ENCODE data around the gene CCDC157. TPM values are rescaled to one million over a fixed set of nuclear protein-coding genes. Genes with fewer than 3 reads are reported as not detected.

The CCDC157 gene
- polyA plus RNA-seq, 1 of the 3 experiments (the other 2 are of a cell fraction), result 5.8 TPM

DNA sequence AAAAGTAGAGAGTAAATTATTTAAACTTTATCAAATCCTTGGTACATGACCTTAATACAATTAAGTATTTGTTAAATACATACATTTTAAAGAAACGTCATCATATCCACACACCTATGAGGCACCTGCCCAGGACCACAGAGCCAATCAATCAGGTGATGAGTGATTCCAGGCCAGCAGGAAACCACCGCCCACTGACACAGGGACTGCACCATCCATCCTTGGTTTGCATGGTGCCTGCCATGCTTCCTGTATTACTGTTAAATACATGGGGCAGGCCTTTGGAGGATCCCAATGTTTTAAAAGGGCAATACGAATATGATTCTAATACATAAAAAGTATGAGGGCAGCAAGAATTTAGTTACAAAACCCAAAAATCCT lies 23.1 kb upstream of the CCDC157 start:
- peaks cover 17% of the 10 kb centered on the region for H3F3A ChIP-seq (replicated peaks; ENCODE audit: insufficient read depth)
- no peaks in the 10 kb centered on the region for H3K27me3 ChIP-seq (ENCODE audit: insufficient read depth)
- no peak overlapping the region for H3K27ac ChIP-seq (ENCODE audit: low read depth in 2 of 2, low read length in 1 of 2)
- no peak overlapping the region for H2AFZ ChIP-seq (ENCODE audit: low read depth)
- H3K4me3 ChIP-seq (ENCODE audit: low read depth in 2 of 2, low read length in 1 of 2), result no peak overlapping the region
- no peak for DNase-seq
- POLR2A ChIA-PET, result no interaction called here
- no peaks in the 10 kb centered on the region for H3K79me2 ChIP-seq (ENCODE audit: insufficient read depth)
- 100% methylated on average over 3 of the region's 3 CpGs for WGBS (ENCODE audit: low lambda C conversion rate)
- H3K4me2 ChIP-seq, result no peak overlapping the region
- TF ChIP-seq, protein P1, sequence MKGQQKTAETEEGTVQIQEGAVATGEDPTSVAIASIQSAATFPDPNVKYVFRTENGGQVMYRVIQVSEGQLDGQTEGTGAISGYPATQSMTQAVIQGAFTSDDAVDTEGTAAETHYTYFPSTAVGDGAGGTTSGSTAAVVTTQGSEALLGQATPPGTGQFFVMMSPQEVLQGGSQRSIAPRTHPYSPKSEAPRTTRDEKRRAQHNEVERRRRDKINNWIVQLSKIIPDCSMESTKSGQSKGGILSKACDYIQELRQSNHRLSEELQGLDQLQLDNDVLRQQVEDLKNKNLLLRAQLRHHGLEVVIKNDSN (IDR thresholded peaks at IDR 0.05; ENCODE audit: borderline replicate concordance, low read depth), result no peak
- TF ChIP-seq FOSL2 (IDR thresholded peaks at IDR 0.05; ENCODE audit: borderline replicate concordance, low read depth) (no peak), GABPA (IDR thresholded peaks at IDR 0.05; ENCODE audit: low read depth) (no peak)
- TF ChIP-seq, protein P2, sequence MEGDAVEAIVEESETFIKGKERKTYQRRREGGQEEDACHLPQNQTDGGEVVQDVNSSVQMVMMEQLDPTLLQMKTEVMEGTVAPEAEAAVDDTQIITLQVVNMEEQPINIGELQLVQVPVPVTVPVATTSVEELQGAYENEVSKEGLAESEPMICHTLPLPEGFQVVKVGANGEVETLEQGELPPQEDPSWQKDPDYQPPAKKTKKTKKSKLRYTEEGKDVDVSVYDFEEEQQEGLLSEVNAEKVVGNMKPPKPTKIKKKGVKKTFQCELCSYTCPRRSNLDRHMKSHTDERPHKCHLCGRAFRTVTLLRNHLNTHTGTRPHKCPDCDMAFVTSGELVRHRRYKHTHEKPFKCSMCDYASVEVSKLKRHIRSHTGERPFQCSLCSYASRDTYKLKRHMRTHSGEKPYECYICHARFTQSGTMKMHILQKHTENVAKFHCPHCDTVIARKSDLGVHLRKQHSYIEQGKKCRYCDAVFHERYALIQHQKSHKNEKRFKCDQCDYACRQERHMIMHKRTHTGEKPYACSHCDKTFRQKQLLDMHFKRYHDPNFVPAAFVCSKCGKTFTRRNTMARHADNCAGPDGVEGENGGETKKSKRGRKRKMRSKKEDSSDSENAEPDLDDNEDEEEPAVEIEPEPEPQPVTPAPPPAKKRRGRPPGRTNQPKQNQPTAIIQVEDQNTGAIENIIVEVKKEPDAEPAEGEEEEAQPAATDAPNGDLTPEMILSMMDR (IDR thresholded peaks at IDR 0.05), result no peak
- H4K20me1 ChIP-seq (ENCODE audit: insufficient read depth), result no peaks in the 10 kb centered on the region
- H3K9ac ChIP-seq, result no peak overlapping the region
- H3K9me3 ChIP-seq, result no peaks in the 10 kb centered on the region
- H3K9me2 ChIP-seq, result no peaks in the 10 kb centered on the region
- H3K4me1 ChIP-seq (ENCODE audit: control insufficient read depth in 1 of 2, insufficient read depth in 2 of 2, low read depth in 1 of 2, low read length in 1 of 2), result no peaks in the 10 kb centered on the region
- H3K36me3 ChIP-seq (replicated peaks in 1 of 2; ENCODE audit: control insufficient read depth in 1 of 2, insufficient read depth in 2 of 2, low read length in 1 of 2), result peaks cover 46 to 70% of the 10 kb centered on the region in 2 experiments
- CTCF ChIA-PET, result no interaction called here

DNA sequence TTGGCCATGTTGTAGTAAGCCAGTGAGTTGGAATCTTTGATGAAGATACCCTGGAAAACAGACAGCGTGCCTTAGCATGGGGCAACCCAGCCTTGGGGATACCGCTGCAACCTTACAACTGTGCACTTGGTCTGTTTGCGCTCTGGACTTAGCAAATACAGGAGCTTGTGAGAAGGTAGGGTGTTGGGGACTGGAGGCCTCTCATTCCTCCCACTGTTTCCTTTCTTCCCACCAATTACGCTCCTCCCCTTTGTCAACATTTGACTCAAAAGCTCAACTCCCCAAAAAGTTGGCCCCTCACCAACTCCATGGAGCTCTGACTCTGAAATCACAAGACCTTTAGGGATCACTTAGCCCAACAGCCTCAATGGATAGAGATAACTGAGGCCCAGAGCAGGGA lies 22.2 kb upstream of the CCDC157 start:
- Histone ChIP-seq H4K20me1 (ENCODE audit: insufficient read depth) (no peaks in the 10 kb centered on the region), H3K9me2 (no peaks in the 10 kb centered on the region), H3K9me3 (no peaks in the 10 kb centered on the region), H3K27ac (ENCODE audit: low read depth in 2 of 2, low read length in 1 of 2) (no peak overlapping the region), H3K4me3 (ENCODE audit: low read depth in 2 of 2, low read length in 1 of 2) (no peak overlapping the region), H3F3A (replicated peaks; ENCODE audit: insufficient read depth) (peaks cover 9% of the 10 kb centered on the region), H3K9ac (no peak overlapping the region), H2AFZ (ENCODE audit: low read depth) (no peak overlapping the region), H3K27me3 (ENCODE audit: insufficient read depth) (no peaks in the 10 kb centered on the region), H3K79me2 (ENCODE audit: insufficient read depth) (no peaks in the 10 kb centered on the region), H3K36me3 (replicated peaks in 1 of 2; ENCODE audit: control insufficient read depth in 1 of 2, insufficient read depth in 2 of 2, low read length in 1 of 2) (peaks cover 43 to 77% of the 10 kb centered on the region in 2 experiments), H3K4me1 (ENCODE audit: control insufficient read depth in 1 of 2, insufficient read depth in 2 of 2, low read depth in 1 of 2, low read length in 1 of 2) (no peaks in the 10 kb centered on the region), H3K4me2 (no peak overlapping the region)
- CTCF ChIA-PET, result interaction anchor here (2.4 kb wide), 1 partner anchor 47 kb away, joined by 15 read pairs; no protein-coding TSS in a partner anchor
- 100% methylated on average over 4 of the region's 4 CpGs for WGBS (ENCODE audit: low lambda C conversion rate)
- DNase-seq, result no peak
- POLR2A ChIA-PET, result no interaction called here
- no peak for TF ChIP-seq EZH2phosphoT487 (IDR thresholded peaks at IDR 0.05; ENCODE audit: borderline replicate concordance, low read depth)
- no peak for TF ChIP-seq RAD21 (IDR thresholded peaks at IDR 0.05; ENCODE audit: low read length)
- TF ChIP-seq FOXM1 (IDR thresholded peaks at IDR 0.05; ENCODE audit: low read depth), result no peak
- no peak for TF ChIP-seq MXI1 (IDR thresholded peaks at IDR 0.05; ENCODE audit: low read depth, low read length)
- no peak for TF ChIP-seq FOXJ3 (CRISPR knock-in tag; IDR thresholded peaks at IDR 0.05)
- TF ChIP-seq TCF12 (IDR thresholded peaks at IDR 0.05), result no peak
- no peak for TF ChIP-seq MEF2A (IDR thresholded peaks at IDR 0.05; ENCODE audit: borderline replicate concordance, low read depth)
- TF ChIP-seq, protein P2 (IDR thresholded peaks at IDR 0.05), result no peak
- no peak for TF ChIP-seq RFX5 (IDR thresholded peaks at IDR 0.05; ENCODE audit: low read length)
- no peak for TF ChIP-seq TAF1 (IDR thresholded peaks at IDR 0.05; ENCODE audit: borderline replicate concordance, low read depth, low read length)
- TF ChIP-seq RCOR1 (IDR thresholded peaks at IDR 0.05; ENCODE audit: low read length), result no peak
- no peak for TF ChIP-seq NFIC (IDR thresholded peaks at IDR 0.05; ENCODE audit: borderline replicate concordance)
- TF ChIP-seq MAX (IDR thresholded peaks at IDR 0.05; ENCODE audit: low read depth), result no peak
